NCI-H2029 (cell line): Measurements from ENCODE around the gene MGAT5.

Source experiments
- DNase-seq: peaks from one replicate; lab custom pipeline; 2025; lab: John Stamatoyannopoulos, UW

Gene MGAT5

GRCh38 chr2:134421556-134422328 lies 167.9 kb downstream of the MGAT5 start:
- DNase-seq = no peak

- no peak for DNase-seq
These were observed 172.0 kb downstream of the MGAT5 start for GRCh38 chr2:134425724-134426496.

- no peak for DNase-seq
These were observed 172.8 kb downstream of the MGAT5 start for GRCh38 chr2:134426721-134427120.

- no peak for DNase-seq
These were observed 176.0 kb downstream of the MGAT5 start for GRCh38 chr2:134429886-134430285.

- no peak for DNase-seq
These were observed 178.1 kb downstream of the MGAT5 start for GRCh38 chr2:134431838-134432434.

GRCh38 chr2:134432435-134432883 lies 178.6 kb downstream of the MGAT5 start:
- no peak for DNase-seq

- no peak for DNase-seq
These were observed 179.6 kb downstream of the MGAT5 start for GRCh38 chr2:134433469-134433868.

GRCh38 chr2:134433979-134434378 lies 180.1 kb downstream of the MGAT5 start:
- DNase-seq = peak; percentile 19

- no peak for DNase-seq
These were observed 181.6 kb downstream of the MGAT5 start for GRCh38 chr2:134435505-134435904.

GRCh38 chr2:134435936-134436335 lies 182.1 kb downstream of the MGAT5 start:
- DNase-seq = no peak

GRCh38 chr2:134436706-134437105 lies 182.8 kb downstream of the MGAT5 start:
- DNase-seq = no peak

GRCh38 chr2:134438371-134438770 lies 184.5 kb downstream of the MGAT5 start:
- DNase-seq = no peak

GRCh38 chr2:134440336-134440909 lies 186.6 kb downstream of the MGAT5 start:
- DNase-seq = no peak

GRCh38 chr2:134441153-134441863 lies 187.4 kb downstream of the MGAT5 start:
- peak; percentile 7 for DNase-seq

GRCh38 chr2:134443814-134444480 lies 190.1 kb downstream of the MGAT5 start:
- DNase-seq = no peak

GRCh38 chr2:134445116-134445515 lies 191.2 kb downstream of the MGAT5 start:
- no peak for DNase-seq

GRCh38 chr2:134445985-134446382 lies 192.1 kb downstream of the MGAT5 start:
- DNase-seq = no peak

GRCh38 chr2:134446383-134447017 lies 192.6 kb downstream of the MGAT5 start:
- DNase-seq = no peak

- DNase-seq = no peak
These were observed 193.8 kb downstream of the MGAT5 start for GRCh38 chr2:134447669-134448068.

- DNase-seq = no peak
These were observed 194.8 kb downstream of the MGAT5 start for GRCh38 chr2:134448650-134449049.

- DNase-seq = no peak
These were observed 195.3 kb downstream of the MGAT5 start for GRCh38 chr2:134449157-134449556.
